Transverse colon (tissue), 4 donors: ENCODE measurements around the gene EHMT1.

ENCODE experiments used
- POLR2A ChIP-seq: fragments of 450-650 bp; IDR thresholded peaks from one replicate; pipeline ENCODE4 v1.6.1; 2016; ENCODE audit warnings: antibody characterized with exemption, mild to moderate bottlenecking, moderate library complexity
- POLR2AphosphoS5 ChIP-seq, 3 donors: sonication (generic); formaldehyde crosslinking; IDR thresholded peaks; one replicate each; pipeline ENCODE4 v1.6.1; 2016; ENCODE audit warnings: antibody characterized with exemption in 3 of 3
- TF ChIP-seq, protein P1 (sequence below), 5 experiments: fragments of 200-600 bp in 3 of 5; fragments of 450-650 bp in 2 of 5; sonication (generic) in 3 of 5; IDR thresholded peaks; 1 replicate in 2 of 5; 2 replicates in 3 of 5; pipeline ENCODE4 v1.5.1; 2016 to 2017; ENCODE audit warnings: antibody characterized with exemption in 5 of 5, inconsistent platforms in 3 of 5, mild to moderate bottlenecking in 2 of 5, moderate library complexity in 1 of 5

DNA sequence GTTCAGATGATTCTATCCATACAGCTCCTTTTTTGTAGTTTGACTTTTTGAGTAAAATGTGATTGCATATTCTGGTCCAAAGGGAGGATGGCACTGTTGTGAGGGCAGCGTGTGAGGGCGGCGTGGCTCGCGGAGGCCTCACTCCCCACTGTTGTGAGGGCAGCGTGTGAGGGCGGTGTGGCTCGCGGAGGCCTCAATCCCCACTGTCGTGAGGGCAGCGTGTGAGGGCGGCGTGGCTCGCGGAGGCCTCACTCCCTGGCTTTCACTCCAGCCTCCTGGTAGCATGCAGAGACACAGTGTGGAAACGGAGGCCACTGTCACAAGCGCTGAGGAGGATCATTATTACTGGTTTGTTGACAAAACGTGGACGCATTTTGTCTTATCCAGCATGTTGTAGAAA is 79.0 kb downstream of the EHMT1 start:
- TF ChIP-seq, protein P1, sequence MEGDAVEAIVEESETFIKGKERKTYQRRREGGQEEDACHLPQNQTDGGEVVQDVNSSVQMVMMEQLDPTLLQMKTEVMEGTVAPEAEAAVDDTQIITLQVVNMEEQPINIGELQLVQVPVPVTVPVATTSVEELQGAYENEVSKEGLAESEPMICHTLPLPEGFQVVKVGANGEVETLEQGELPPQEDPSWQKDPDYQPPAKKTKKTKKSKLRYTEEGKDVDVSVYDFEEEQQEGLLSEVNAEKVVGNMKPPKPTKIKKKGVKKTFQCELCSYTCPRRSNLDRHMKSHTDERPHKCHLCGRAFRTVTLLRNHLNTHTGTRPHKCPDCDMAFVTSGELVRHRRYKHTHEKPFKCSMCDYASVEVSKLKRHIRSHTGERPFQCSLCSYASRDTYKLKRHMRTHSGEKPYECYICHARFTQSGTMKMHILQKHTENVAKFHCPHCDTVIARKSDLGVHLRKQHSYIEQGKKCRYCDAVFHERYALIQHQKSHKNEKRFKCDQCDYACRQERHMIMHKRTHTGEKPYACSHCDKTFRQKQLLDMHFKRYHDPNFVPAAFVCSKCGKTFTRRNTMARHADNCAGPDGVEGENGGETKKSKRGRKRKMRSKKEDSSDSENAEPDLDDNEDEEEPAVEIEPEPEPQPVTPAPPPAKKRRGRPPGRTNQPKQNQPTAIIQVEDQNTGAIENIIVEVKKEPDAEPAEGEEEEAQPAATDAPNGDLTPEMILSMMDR (IDR thresholded peaks at IDR 0.05): no peak
- no peak for TF ChIP-seq POLR2A
- TF ChIP-seq POLR2AphosphoS5 (IDR thresholded peaks at IDR 0.05): no peak
